HG02938 (cell line): ENCODE measurements around the gene U2SURP.
"Not testable (repeated sequence)": the region's sequence is repeated elsewhere in the genome, so short reads cannot be mapped to it uniquely, and the experiment has no call there.

Source experiments
- ATAC-seq: cut with Tn5 transposase; IDR thresholded peaks from one replicate; pipeline ENCODE4 v1.9.1; 2021; ENCODE audit warnings: mild to moderate bottlenecking, moderate library complexity; ENCODE audit not compliant: unreplicated experiment

The U2SURP gene

DNA sequence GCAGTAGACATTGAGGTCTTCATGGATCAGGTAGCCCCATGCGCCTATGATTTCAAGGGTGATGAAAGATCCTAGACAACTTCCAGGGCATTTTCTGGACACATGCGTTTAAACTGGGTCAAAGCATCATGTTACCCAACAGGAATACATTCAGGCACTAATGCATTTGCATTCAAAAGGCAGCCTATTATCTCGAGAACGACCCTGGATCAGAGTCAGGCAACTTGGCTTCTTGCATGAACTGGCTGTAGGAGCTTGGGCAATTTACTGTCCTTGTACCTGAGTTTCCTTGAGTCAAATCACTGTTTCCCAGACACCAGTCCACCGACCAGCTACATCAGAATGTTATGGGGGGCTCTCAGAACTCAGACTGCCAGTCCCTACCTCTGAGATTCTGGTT is 66.7 kb downstream of the U2SURP start:
- ATAC-seq: no peak

DNA sequence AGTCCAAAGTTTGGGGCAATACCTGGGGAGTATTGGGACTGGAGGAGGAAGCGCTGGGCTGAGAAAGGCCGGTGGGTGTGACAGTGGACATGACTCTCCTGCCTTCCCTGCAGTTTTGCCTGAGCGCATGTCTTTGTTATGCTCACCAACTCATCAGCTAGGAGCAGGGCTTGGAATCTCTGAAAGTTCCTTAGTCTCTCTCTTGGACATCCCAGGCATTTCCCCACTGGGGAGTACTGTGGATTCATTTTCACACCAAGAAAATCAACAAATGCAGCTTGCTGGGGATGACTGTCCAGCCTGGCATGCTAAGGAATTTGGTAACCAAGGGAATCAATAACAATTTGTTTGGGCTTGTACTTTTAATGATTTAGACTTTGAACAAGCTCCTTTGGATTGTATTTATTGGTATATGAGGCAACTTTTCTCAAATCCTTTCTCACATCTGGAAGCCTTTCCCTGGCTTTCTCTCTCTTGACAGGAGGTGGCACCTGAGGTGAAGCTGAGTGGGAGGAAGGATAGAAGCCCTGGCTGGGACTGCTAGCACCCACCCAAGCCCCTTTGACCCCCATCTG is 69.7 kb downstream of the U2SURP start:
- ATAC-seq: no peak

DNA sequence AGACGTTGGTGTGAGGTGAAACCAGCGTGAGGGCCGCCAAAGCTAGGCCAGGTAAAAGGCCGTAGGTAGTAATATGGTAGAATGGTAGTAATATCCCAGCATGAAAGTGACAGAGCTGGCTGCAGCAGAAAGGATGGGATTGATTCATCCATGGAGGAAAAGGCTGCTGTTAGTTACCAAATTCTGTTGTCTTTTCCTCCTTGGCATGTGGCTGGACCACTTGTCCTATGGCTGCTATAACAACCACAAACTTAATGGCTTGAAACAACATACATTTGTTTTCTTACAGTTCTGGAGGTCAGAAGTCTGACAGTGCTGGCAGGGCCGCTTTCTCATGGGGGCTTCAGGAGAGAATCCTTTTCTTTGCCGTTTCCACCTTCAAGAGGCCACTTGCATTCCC is 70.4 kb downstream of the U2SURP start:
- ATAC-seq: no peak

DNA sequence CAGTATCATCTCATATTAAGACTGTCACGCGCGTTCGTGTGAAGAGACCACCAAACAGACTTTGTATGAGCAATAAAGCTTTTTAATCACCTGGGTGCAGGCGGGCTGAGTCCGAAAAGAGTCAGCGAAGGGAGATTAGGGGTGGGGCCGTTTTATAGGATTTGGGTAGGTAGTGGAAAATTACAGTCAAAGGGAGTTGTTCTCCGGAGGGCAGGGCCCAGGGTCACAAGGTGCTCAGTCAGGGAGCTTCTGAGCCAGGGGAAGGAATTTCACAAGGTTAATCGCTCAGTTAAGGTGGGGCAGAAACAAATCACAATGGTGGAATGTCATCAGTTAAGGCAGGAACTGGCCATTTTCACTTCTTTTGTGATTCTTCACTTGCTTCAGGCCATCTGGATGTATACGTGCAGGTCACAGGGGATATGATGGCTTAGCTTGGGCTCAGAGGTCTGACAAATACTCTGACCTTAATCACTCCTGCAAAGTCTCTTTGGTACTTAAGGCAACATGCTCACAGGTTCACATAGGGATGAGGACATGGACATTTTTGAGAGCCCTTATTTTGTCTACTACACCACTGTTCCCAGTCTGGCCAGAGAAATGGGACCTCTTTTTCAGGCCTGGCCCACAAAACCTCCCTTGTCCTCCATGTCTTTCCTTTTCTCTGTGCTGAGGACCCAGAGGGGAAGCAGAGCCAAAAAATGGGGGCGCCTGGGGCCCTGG is 71.1 kb downstream of the U2SURP start:
- ATAC-seq: not testable (repeated sequence)

DNA sequence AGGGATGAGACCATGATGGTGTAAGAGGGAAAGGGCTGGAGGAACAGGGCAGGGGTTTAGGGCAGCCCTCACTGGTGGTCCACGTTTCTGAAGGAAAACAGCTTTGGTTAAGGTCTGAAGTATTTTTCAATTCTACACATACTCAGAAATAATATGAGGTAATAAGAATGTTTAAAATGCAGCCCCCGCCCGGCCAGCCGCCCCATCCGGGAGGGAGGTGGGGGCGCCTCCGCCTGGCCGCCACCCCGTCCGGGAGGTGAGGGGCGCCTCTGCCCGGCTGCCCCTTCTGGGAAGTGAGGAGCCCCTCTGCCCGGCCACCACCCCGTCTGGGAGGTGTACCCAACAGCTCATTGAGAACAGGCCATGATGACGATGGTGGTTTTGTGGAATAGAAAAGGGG is 72.2 kb downstream of the U2SURP start:
- ATAC-seq: not testable (repeated sequence)

DNA sequence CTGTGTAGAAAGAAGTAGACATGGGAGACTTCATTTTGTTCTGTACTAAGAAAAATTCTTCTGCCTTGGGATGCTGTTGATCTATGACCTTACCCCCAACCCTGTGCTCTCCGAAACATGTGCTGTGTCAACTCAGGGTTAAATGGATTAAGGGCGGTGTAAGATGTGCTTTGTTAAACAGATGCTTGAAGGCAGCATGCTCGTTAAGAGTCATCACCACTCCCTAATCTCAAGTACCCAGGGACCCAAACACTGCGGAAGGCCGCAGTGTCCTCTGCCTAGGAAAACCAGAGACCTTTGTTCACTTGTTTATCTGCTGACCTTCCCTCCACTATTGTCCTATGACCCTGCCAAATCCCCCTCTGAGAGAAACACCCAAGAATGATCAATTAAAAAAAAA is 72.6 kb downstream of the U2SURP start:
- not testable (repeated sequence) for ATAC-seq

DNA sequence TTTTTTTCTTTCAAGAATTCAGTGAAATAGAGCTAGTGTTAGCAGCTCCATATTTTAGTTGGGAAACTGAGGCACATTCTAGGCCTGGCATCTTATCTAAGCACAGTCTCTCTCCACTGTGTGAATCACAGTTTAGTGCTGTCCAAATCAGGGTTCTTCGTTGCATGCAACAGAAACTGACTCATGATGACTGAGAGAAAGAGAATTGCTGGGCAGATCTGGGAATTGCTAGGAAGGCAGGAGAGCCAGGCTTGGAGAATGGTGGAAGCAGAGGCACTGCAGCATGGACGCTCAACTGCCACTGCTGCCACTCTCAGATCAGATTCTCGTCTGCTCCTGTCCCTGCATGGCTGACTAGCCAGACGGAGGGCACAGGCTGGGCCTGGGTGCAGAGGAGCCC is 77.5 kb downstream of the U2SURP start:
- ATAC-seq: no peak

DNA sequence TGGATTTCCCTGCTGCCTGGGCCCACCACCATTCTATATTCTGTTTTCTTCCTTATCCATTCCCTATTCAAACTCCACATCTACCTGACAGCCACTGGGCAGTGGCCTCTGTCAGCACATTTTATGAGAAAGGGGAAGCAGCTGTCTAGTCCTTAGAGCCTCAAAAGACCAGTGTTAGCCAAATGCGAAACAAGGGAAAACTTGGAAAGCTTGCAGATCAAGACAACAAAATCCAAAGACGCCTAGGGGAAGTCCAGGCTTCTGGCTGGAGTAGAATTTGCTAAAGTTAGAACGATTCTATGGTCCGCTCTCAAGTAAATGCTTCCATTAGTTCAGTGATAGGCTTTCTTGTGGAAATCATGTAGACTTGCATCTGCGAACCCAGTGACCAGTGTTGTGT is 78.8 kb downstream of the U2SURP start:
- no peak for ATAC-seq

DNA sequence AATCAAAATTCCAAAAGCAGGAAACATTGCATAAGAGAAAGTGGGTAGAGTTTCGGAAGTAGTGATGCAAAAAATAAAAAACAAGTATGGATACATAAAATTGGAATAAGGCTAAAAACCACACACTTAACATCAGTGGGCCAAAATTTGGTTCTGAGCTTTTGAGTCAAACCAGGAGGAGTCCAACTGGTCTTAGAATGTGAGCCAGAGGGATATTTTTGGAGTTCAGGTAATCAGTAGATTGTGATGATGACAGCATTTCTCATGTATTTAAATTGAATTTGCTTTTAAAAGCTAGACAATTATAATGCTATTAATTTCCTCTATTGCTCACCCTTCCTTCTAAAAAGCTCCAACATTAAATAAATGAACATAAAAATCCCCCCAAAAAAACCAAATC is 80.0 kb downstream of the U2SURP start:
- ATAC-seq: no peak

DNA sequence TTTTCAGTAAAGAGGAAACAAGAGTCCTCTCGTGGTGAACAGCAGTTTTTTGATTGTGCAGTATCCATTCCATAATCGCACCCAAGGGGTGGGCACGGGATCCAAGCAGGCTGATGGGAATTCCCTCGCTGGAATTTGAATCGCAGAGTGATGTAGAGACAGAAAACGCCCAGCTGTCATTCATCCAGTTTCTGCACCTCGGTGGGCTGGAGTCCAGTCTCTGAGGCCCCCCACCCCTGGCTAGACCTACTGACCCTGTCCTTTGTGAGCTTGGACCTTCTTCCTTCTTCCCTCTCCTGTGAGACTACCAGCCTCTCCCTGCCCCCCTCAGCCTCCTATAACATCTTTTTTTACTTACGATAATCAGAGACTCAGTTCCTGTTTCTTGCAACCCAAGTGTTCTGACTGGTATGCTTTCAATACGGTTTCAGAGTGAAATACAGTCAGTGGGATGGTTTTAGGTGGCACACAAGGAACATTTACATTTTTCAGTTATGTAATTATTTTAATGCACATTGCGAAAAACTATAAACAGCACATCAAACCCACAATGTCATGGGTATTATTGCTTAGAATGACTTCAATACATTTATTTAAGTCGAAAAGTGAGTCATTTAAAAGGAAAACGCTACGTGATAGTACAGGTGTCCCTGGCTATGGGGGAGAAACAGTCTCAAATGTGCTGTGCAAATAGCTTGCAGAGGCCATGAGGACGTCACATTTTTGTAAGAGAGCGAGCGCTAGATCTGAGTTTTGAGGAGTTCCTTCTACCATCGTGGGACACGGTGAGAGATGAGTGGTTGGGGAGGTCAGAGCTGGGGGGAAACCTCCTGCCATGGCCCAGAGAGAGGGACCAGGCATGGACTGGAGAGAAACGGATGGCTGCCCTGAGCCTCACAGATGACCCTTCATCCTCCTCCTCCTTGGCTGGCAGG is 80.7 kb downstream of the U2SURP start:
- ATAC-seq: peak; percentile 79

DNA sequence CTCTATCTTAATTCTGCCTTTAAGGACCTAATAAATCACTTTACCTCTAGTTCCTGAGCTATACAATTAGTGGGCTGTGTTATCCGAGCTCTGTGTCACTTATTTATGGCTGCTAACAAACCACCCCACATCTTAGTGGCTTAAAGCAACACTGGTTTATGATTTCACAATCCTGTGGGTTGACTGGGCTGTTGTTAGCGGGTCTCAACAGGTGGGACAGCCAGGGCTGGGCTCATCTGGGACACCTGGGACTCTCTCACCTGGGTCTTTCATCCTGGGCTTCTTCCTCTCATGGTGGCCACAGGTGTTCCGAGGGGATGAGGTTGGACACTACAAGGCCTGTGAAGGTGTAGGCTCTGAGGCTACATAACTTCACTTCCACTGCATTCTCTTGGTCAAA is 82.4 kb downstream of the U2SURP start:
- no peak for ATAC-seq

DNA sequence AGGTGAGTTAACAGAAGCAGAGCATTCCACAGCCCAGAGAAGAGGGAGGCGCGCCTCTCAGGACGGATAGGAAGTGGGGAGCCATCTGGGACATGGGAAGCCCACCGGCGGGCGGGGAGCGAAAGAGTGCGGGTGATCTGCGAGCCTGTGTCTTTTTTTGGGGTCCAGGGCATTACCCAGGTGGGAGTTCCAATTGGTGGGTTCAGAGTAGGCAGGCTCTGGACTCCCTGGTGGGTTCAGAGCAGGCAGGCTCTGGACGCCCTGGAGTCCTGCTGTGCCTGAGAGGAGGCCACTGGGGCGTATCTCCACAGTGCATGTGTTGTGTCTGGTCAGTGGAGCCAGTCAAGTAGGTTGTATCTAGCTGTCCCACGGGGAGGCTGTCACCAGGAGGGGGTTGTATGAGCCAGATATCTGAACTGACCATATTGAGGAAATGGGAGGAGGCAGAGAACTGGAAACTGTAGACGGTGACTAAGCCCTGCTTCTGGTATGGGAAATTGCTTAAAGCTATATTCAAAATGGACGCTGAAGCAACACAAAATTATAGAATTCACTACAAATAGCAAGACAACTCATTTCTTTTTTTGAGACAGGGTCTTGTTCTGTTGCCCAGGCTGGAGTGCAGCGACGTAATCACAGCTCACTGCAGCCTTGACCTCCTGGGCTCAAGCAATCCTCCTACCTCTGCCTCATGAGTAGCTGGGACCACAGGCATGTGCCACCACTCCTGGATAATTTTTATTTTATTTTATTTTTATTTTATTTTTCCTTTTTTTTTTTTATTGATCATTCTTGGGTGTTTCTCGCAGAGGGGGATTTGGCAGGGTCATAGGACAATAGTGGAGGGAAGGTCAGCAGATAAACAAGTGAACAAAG is 83.7 kb downstream of the U2SURP start:
- ATAC-seq: peak; percentile 46

DNA sequence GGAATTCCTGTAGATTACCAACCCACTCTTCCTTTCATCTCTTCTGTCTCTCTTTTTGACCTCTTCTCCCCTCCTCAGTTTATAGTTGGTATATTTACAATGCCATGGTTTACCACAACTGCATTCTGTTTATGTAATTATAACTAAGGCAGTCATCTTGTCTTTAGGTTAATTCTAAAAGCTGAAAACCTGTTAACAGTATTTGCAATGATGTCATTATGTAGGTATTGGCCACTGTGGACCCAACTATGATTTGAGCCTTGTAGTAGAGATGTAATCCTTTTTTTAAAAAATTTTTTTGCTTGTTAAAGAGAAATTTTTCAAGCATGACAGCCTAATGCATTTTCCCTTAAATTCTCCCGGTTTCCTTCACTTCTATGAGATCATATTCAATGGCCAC is 87.5 kb downstream of the U2SURP start:
- ATAC-seq: no peak

DNA sequence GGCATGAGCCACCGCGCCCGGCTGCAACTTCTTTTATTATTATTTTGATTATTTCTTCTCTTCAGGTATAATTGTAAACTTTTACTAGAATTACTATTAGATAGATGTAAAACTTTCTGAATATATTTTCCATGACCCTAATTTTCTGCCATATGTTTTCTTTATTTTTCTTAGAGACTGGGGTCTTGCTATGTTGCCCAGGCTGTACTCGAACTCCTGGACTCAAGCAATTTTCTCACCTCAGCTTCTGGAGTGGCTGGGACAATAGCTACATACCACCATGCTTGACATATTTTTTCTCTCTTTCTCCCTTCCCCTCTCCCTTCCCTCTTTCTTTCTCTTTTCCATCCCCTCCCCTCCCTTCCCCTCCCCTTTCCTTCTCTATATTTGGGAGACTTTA is 88.6 kb downstream of the U2SURP start:
- no peak for ATAC-seq

DNA sequence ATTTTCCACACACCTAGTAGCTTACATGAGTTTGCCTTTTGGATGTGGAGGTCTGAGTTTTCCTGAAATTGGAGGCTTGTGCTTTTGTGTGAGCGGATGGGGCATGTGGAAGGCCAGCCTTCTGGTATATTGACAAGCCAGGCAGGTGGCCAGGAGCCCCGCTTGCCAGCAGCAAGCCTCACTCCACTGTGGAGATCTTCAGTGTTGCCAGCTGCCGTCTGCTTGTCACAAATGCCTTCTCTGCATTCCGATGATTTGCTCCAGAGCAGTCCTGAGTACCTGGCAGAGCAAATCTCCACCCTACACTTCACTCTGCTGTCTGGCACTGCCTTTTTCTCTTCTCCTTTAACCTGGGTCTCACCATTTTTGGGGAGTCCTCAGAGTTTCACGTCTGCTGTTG is 89.1 kb downstream of the U2SURP start:
- no peak for ATAC-seq

DNA sequence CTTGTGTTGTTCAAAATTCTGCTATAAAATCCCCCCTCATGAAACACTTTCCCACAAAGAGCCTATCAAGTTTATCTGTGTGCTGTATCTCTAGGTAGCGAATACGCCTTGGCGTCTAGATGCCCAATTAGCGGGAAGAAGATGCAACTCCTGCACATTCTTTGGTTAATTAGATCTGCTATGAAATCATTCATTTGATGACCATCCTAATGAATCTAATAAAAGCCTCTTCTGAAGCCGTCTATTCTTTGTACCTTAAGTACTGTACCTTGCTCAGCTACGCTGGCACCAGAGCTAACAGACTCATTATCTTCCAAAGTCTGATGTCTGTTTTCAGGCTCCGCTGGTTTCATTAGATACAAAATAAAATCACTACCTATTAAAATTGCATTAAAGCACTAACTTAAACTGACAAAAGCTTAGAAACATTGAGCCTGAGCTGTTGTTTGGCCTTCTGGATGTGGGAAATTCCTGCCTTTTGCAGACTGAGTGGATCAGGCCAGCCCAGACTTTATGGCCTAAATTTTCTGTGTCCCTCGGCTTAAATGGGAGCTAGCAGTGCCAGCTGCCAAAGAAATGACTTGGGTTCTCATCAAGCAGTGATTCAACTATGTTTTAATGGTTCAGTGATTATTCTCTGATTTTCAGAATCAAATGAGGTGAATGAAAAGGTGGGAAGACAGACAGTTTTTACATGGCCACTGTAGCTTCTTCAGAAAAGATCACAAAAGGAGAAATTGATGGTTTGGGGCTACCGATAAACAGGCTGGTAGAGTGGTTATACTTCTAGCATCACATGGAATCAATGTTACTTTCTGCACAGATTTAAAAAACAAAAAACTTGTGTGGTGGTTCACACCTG is 89.8 kb downstream of the U2SURP start:
- ATAC-seq: no peak

DNA sequence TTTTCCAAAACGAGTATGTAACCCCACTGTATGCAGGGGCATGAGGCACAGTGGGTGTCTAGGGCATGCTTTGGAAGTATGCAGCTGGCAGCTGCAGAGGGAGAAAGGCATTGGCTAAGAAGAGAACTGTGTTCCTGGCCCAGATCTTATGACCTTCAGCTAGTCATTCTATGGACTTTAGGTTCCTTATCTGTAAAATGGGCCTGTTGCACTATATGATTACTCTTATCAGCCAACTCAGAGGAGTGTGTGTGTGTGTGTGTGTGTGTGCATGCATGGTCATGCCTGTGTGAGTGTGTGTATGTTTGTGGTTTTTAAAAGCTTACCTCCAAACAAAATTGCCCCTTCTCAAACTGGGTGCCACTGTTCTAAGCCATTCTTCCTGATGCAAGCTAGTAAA is 90.8 kb downstream of the U2SURP start:
- no peak for ATAC-seq

DNA sequence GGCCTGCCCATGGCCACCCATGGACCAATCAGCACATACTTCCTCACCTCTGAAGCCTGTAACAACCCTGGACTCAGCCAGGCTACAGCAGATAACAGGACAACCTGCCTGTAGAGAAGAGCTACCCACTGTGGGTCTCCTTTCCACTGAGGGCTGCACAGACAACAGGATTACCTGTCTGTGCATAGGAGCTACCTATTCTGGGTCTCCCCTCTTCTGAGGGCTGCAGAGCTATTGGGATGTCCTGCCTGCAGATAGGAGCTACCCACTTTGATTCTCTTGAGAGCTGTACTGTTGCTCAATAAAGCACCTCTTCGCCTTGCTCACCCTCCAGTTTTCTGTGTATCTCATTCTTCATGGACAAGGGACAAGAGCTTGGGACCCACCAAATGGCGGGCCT is 94.4 kb downstream of the U2SURP start:
- no peak for ATAC-seq

DNA sequence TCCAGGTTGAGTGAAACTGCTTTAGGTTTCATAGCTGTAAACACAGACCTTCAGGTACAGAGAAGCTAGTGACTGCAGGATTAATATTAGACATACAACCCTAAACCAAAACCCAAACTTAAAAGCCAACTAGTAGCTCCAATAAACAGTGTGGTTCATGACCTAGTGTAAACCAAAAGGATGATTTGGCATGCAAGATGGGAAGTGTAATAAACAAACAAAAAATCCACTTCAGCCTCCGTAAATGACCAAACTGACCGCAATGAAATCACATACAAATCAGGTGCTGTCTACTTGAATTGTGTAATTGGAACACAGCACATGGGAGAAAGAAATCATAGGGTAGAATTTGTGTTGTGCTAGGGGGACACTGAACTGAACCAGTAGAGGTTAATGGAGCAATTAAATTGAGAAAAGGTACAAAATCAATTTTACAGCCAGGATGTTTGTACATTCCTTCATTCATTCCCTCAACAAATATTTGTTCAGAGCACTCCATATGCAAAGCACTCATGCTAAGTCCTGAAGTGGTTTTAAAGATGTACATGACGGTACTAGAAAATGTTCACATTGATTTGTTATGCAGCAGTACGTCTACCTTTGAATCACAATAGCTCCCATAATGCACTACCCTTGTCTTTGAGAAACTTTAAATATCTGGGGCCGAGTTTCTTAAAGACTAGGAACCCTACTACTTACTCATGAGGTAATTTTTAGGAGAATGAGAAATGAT is 96.8 kb downstream of the U2SURP start:
- no peak for ATAC-seq
